ENCODE measurements around the gene KCNQ1.

KCNQ1 gene

GRCh38 chr11:2820976-2821375 is 376.2 kb downstream of the KCNQ1 start:
- no peak for DNase-seq

GRCh38 chr11:2821891-2822290 is 377.1 kb downstream of the KCNQ1 start:
- DNase-seq = no peak

- no peak for DNase-seq
Measured at GRCh38 chr11:2824851-2825250, 380.0 kb downstream of the KCNQ1 start.

GRCh38 chr11:2825261-2825888 is 380.6 kb downstream of the KCNQ1 start:
- no peak for DNase-seq

- no peak for DNase-seq
Measured at GRCh38 chr11:2825889-2826678, 381.3 kb downstream of the KCNQ1 start.

- DNase-seq = no peak
Measured at GRCh38 chr11:2826679-2827056, 381.9 kb downstream of the KCNQ1 start.

- no peak for DNase-seq
Measured at GRCh38 chr11:2827256-2827655, 382.4 kb downstream of the KCNQ1 start.

GRCh38 chr11:2827792-2828191 is 383.0 kb downstream of the KCNQ1 start:
- DNase-seq = no peak

- no peak for DNase-seq
Measured at GRCh38 chr11:2828585-2829330, 383.9 kb downstream of the KCNQ1 start.

- no peak for DNase-seq
Measured at GRCh38 chr11:2830030-2830812, 385.4 kb downstream of the KCNQ1 start.

GRCh38 chr11:2830886-2831285 is 386.1 kb downstream of the KCNQ1 start:
- no peak for DNase-seq

GRCh38 chr11:2831781-2832532 is 387.1 kb downstream of the KCNQ1 start:
- no peak for DNase-seq

GRCh38 chr11:2832533-2833020 is 387.8 kb downstream of the KCNQ1 start:
- DNase-seq = no peak

GRCh38 chr11:2833051-2833715 is 388.4 kb downstream of the KCNQ1 start:
- DNase-seq = no peak

- DNase-seq = no peak
Measured at GRCh38 chr11:2833716-2834502, 389.1 kb downstream of the KCNQ1 start.

GRCh38 chr11:2834503-2835273 is 389.9 kb downstream of the KCNQ1 start:
- DNase-seq = no peak

GRCh38 chr11:2835296-2835695 is 390.5 kb downstream of the KCNQ1 start:
- no peak for DNase-seq

- no peak for DNase-seq
Measured at GRCh38 chr11:2835751-2836150, 390.9 kb downstream of the KCNQ1 start.

- no peak for DNase-seq
Measured at GRCh38 chr11:2836315-2837095, 391.7 kb downstream of the KCNQ1 start.
